ENCODE measurements around the gene SERINC3.

DNA sequence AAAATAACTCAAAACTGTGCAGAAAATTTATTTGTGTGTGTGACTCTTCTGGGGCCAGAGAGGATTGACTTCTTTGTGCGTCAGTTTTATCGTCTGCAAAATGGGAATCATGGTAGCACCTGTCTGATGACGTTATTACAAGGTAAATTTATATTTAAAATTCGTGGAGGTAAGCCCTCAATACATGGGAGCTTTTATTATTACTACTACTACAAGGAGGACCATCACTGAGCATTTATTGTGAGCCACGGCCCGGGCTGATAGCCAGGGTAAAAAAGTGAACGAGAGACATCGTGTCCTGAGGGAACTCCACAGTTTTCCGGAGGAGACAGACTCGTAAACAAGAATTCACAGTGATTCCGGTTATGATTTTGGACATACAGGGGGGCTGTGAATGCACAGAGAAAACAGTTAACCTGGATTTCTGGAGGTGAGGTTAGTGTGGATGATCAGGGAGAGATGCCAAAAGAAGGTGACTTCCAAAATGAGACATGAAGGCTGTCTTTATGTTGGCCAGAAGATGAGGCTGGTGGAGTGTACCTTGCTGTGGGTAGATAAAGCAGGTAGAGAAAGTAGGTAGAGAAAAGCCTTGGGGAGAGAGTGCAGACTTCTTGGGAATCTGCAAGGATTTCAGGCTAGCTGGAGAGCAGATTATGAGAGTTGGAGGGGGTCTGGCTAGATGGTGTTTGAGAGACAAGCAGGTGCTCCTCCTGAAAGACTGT is 10.6 kb upstream of the SERINC3 start:
- TF ChIP-seq YY1 (IDR thresholded peaks at IDR 0.05; ENCODE audit: insufficient read depth, insufficient read length) (no peak), ZNF274 (IDR thresholded peaks at IDR 0.05; ENCODE audit: low read depth, low read length) (no peak)
